SK-N-MC (cell line): ENCODE data around the gene ATG16L2.

Source experiments
- EZH2 ChIP-seq: fragments of 200-600 bp; sonication (generic); IDR thresholded peaks from one replicate; pipeline ENCODE4 v1.6.1; 2017; ENCODE audit warnings: antibody characterized with exemption
- POLR2AphosphoS5 ChIP-seq: IDR thresholded peaks from 2 replicates; pipeline ENCODE4 v1.6.1; 2012; ENCODE audit warnings: mild to moderate bottlenecking, low read depth, low read length, borderline replicate concordance

DNA sequence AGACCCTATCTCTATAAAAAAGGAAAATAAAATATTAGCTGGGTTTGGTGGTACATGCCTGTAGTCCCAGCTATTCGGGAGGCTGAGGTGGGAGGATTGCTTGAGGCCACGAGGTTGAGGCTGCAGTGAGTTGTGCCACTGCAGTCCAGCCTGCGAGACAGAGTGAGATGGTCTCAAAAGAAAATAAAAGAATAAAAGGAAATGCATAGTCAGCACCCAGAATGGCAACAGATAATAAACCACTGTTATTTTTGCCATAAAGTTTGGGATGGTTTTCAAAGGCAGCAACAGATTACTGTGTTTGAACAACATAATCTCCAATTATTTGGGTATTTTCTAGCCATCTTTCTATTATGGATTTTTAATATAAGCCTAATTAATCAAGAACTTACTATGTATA lies 61.9 kb downstream of the ATG16L2 start:
- TF ChIP-seq POLR2AphosphoS5, result no peak
- TF ChIP-seq EZH2, result no peak
